AG04449 (cell line): ENCODE results near the gene STAMBPL1.

Experiments used
- CTCF ChIA-PET: fragments of 350-600 bp; formaldehyde crosslinking; extraction: SDS; loops from one replicate; lab custom pipeline; 2021; ENCODE audit warnings: antibody characterized with exemption; lab: Yijun Ruan, JAX
- POLR2A ChIA-PET: fragments of 400-600, 350-600 bp; formaldehyde crosslinking; extraction: SDS; loops from one replicate; lab custom pipeline; 2020; ENCODE audit warnings: antibody characterized with exemption, inconsistent platforms; lab: Yijun Ruan, JAX
- DNase-seq: peaks from one replicate; pipeline ENCODE4 v3.0.0-alpha.2; 2010; ENCODE audit warnings: low read depth, low spot score
- H3K4me3 ChIP-seq: 2 replicates; pipeline ENCODE4 v1.5.1; 2011; ENCODE audit warnings: low read depth, mild to moderate bottlenecking, control low read depth, low read length
- TF ChIP-seq, protein P1 (sequence below): IDR thresholded peaks from one replicate; pipeline ENCODE4 v1.5.1; 2011; ENCODE audit warnings: mild to moderate bottlenecking, moderate library complexity, low read length, control low read depth, inconsistent platforms; ENCODE audit not compliant: insufficient read depth; ENCODE audit errors: missing control alignments

Gene STAMBPL1

DNA sequence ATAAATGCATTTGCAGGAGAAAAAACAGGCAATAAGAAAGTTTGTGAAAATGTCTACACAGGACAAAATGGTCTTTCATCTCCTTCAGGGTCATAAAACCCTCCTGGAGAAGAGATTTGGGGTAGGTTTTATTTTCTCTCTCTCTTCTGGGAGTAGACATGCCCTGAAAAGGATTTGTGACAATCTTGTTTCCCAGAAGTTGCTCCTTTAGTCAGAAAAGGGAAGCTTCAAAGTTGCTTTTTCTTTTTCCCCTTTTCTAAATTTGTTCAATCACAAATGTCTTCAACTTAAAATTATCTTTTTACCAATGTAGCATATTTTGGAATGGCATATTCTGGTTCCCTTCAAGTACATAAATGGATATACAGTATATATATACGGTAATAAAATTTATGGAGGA lies 19.0 kb upstream of the STAMBPL1 start:
- DNase-seq, result no peak
- no peak overlapping the region for H3K4me3 ChIP-seq
- POLR2A ChIA-PET, result no interaction called here
- TF ChIP-seq, protein P1, sequence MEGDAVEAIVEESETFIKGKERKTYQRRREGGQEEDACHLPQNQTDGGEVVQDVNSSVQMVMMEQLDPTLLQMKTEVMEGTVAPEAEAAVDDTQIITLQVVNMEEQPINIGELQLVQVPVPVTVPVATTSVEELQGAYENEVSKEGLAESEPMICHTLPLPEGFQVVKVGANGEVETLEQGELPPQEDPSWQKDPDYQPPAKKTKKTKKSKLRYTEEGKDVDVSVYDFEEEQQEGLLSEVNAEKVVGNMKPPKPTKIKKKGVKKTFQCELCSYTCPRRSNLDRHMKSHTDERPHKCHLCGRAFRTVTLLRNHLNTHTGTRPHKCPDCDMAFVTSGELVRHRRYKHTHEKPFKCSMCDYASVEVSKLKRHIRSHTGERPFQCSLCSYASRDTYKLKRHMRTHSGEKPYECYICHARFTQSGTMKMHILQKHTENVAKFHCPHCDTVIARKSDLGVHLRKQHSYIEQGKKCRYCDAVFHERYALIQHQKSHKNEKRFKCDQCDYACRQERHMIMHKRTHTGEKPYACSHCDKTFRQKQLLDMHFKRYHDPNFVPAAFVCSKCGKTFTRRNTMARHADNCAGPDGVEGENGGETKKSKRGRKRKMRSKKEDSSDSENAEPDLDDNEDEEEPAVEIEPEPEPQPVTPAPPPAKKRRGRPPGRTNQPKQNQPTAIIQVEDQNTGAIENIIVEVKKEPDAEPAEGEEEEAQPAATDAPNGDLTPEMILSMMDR, result no peak
- CTCF ChIA-PET, result interaction anchor here (0.9 to 11.9 kb wide), 2 partner anchors 25 to 69 kb away, joined by 3 to 84 read pairs; no protein-coding TSS in a partner anchor

DNA sequence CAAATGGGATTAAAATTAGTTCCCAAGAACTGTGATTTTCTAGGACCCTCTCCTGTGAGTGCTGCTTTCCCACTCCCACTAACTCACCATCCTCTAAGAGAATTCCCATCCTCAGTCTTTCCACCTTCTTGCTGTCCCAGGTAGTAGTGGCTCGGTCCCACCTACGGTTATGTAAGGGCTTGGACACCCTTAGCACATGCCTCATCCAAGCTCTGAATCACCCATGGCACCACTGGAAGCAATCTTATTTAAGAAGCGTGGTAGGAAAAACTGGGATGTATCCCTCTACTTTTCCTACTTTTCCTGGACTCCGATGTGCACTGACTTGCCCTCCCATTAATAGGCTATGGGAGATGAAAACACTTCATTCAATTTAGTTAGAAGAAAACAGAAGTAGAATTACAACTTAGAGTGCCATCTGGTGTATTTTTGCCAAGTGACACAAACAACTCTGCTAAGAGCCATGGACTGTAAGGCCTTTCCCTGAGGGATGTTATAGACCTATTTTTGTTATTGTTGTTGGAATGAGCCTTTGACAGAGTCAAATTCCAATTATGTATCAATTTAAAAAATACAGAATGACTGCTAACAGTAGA lies 14.7 kb upstream of the STAMBPL1 start:
- no peak for DNase-seq
- ChIA-PET POLR2A (no interaction called here), CTCF (interaction anchor here (0.8 to 11.9 kb wide), 3 partner anchors 16 to 30 kb away, joined by 3 to 84 read pairs (median 3); no protein-coding TSS in a partner anchor)
- H3K4me3 ChIP-seq, result no peak overlapping the region
- TF ChIP-seq, protein P1, result no peak

DNA sequence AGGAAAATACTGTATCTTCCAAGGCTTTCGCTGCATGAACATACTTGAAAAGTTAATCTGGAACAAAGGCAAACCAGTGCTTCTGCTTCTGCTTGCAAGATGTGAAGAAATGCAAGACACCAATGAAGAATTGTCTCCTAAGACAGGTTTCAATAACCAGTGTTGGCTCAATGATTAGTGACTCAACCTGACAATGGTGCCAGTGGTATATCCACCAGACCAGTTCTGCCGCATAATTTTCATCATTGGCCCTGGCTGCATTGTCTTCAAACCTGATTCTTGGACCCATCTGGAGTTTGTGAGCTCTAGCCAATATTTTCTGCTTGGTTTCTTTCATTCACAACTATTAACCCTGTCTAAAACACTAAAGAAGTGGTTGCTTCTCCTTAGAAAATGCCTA lies 13.6 kb upstream of the STAMBPL1 start:
- DNase-seq, result no peak
- TF ChIP-seq, protein P1, result no peak
- ChIA-PET CTCF (interaction anchor here (11.9 kb wide), 1 partner anchor 31 kb away, joined by 84 read pairs; no protein-coding TSS in a partner anchor), POLR2A (no interaction called here)
- H3K4me3 ChIP-seq, result no peak overlapping the region

DNA sequence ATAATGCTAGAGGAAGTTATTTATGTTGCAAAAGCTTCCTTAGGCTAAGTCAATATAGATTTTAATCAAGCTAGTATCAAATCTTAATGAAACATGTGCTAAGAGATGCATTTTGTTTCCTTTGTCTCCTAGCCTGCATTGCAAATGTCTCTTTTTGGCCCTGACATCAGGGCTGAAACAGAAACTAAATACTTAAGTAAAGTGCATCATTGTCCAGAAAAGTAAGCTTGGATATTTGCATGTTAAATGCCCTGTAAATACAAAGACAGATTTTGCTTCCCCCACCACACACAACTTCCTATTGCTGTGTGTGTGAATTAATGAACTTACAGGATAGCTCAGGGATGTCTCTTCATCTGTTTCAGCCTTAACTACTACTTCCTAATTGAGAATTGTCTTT lies 10.0 kb upstream of the STAMBPL1 start:
- no peak overlapping the region for H3K4me3 ChIP-seq
- ChIA-PET POLR2A (no interaction called here), CTCF (interaction anchor here (0.6 to 2.9 kb wide), 6 partner anchors 10 to 365 kb away, joined by 3 to 19 read pairs (median 4); partner anchors contain the start of genes ANKRD22 and STAMBPL1)
- TF ChIP-seq, protein P1, result no peak
- DNase-seq, result no peak

DNA sequence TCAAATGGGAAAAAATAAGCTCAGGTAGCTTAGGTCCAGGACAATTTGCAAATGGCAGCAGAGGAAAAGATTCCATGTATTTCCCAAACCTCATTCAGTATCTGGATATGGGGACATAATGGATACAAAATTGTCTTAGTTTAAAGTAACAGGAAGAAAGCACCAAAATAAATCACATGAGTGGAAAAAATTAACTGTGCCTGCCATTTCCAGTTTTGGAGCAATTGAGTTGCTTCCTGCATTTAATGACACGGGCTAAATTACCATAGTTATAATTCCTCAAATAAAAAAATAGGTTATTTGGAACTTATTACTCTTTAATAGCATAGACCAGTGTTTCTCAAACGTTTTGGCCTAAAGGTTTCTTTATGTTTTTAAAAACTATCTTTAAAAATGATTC lies 6.3 kb upstream of the STAMBPL1 start:
- H3K4me3 ChIP-seq, result no peak overlapping the region
- ChIA-PET CTCF (interaction anchor here (1.1 to 1.9 kb wide), 5 partner anchors 9 to 113 kb away, joined by 3 to 7 read pairs (median 3); no protein-coding TSS in a partner anchor), POLR2A (no interaction called here)
- TF ChIP-seq, protein P1, result no peak
- DNase-seq, result no peak

DNA sequence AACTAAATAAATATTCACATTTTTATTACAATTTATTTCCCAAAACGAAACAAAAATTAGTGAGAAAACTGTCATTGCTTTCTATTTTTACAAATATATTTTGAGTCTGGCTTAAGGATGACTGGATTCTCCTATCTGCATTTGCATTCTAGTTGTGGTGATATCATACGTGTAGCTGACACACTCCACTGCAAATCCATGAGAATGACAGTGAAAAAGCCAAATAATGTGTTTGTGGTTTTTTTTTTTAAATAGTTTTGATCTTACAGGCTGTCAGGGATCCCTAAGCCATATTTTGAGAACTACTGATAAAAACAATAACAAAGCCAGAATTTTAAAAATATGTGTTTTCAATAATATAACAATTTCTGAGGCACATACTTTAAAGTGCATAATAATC lies 5.8 kb upstream of the STAMBPL1 start:
- no peak overlapping the region for H3K4me3 ChIP-seq
- DNase-seq, result no peak
- POLR2A ChIA-PET, result no interaction called here
- TF ChIP-seq, protein P1, result no peak
- CTCF ChIA-PET, result interaction anchor here (1.3 to 1.9 kb wide), 3 partner anchors 13 to 113 kb away, joined by 3 to 7 read pairs (median 3); no protein-coding TSS in a partner anchor
